ENCODE results near the gene SERINC5.

SERINC5 gene

GRCh38 chr5:80067016-80067415, 188.8 kb downstream of the SERINC5 start:
- no peak for DNase-seq
- in situ Hi-C loops (cut with MboI; ENCODE audit: low pct_unique_long_range_greater_than_20kb, low sequenced_read_pairs), result no loop called here

- in situ Hi-C loops (cut with MboI; ENCODE audit: low pct_unique_long_range_greater_than_20kb, low sequenced_read_pairs), result no loop called here
- DNase-seq, result no peak
These were observed 191.7 kb downstream of the SERINC5 start for GRCh38 chr5:80064124-80064523.
